ENCODE measurements around the gene PPARG.

Gene PPARG

DNA sequence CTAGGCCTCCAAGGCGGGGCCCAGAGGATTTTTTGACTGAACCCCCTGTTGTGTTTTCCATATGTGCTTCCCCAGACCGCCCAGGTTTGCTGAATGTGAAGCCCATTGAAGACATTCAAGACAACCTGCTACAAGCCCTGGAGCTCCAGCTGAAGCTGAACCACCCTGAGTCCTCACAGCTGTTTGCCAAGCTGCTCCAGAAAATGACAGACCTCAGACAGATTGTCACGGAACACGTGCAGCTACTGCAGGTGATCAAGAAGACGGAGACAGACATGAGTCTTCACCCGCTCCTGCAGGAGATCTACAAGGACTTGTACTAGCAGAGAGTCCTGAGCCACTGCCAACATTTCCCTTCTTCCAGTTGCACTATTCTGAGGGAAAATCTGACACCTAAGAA lies 145.0 kb downstream of the PPARG start:
- no peaks in the 10 kb centered on the region for H3K27me3 ChIP-seq (ENCODE audit: control insufficient read depth in 1 of 2, insufficient read depth in 1 of 2, low read length in 2 of 2)
- no peak overlapping the region for H3K4me3 ChIP-seq (ENCODE audit: insufficient read depth in 1 of 2, low read depth in 1 of 2, low read length in 2 of 2)
- no peak overlapping the region for H3K9ac ChIP-seq (ENCODE audit: low read length)
- H3K27ac ChIP-seq (ENCODE audit: low read length, poor library complexity, severe bottlenecking): no peak overlapping the region
- H3K9me3 ChIP-seq (ENCODE audit: control insufficient read depth, low read length): no peaks in the 10 kb centered on the region
- H2BK12ac ChIP-seq (ENCODE audit: low read length in 2 of 2): no peak overlapping the region
- H3K23ac ChIP-seq (ENCODE audit: low read length in 2 of 2): no peak overlapping the region
- no peak overlapping the region for H3K14ac ChIP-seq (ENCODE audit: low read length in 2 of 2)
- no peak overlapping the region for H2AK5ac ChIP-seq (ENCODE audit: low read length, severe bottlenecking)
- no peak overlapping the region for H2BK120ac ChIP-seq (ENCODE audit: low read depth, low read length)
- H3K4me1 ChIP-seq (ENCODE audit: control insufficient read depth, insufficient read depth, low read depth, low read length): peaks cover 2% of the 10 kb centered on the region
- H3K4ac ChIP-seq (ENCODE audit: low read depth in 1 of 2, low read length in 2 of 2): no peak overlapping the region
- no peak overlapping the region for H4K91ac ChIP-seq (ENCODE audit: low read length)
- no peaks in the 10 kb centered on the region for H3K79me1 ChIP-seq (replicated peaks; ENCODE audit: low read length, poor library complexity, severe bottlenecking)
- H2BK5ac ChIP-seq (ENCODE audit: low read depth, low read length, poor library complexity, severe bottlenecking): no peak overlapping the region
- H4K8ac ChIP-seq (ENCODE audit: low read length): no peak overlapping the region
- no peak overlapping the region for H2BK15ac ChIP-seq (ENCODE audit: low read depth, poor library complexity, severe bottlenecking)
- no peak overlapping the region for H3K18ac ChIP-seq (ENCODE audit: low read depth in 1 of 2, low read length in 2 of 2)
- 87% methylated on average over 6 of the region's 6 CpGs for WGBS
- no peak for DNase-seq
- no peak overlapping the region for H2AFZ ChIP-seq (ENCODE audit: low read depth, low read length)
- peaks cover 3 to 33% of the 10 kb centered on the region in 2 experiments for H3K36me3 ChIP-seq (ENCODE audit: control insufficient read depth in 1 of 2, insufficient read depth in 2 of 2, low read depth in 1 of 2, low read length in 2 of 2)
- H3K4me2 ChIP-seq (ENCODE audit: low read length, poor library complexity, severe bottlenecking): no peak overlapping the region

DNA sequence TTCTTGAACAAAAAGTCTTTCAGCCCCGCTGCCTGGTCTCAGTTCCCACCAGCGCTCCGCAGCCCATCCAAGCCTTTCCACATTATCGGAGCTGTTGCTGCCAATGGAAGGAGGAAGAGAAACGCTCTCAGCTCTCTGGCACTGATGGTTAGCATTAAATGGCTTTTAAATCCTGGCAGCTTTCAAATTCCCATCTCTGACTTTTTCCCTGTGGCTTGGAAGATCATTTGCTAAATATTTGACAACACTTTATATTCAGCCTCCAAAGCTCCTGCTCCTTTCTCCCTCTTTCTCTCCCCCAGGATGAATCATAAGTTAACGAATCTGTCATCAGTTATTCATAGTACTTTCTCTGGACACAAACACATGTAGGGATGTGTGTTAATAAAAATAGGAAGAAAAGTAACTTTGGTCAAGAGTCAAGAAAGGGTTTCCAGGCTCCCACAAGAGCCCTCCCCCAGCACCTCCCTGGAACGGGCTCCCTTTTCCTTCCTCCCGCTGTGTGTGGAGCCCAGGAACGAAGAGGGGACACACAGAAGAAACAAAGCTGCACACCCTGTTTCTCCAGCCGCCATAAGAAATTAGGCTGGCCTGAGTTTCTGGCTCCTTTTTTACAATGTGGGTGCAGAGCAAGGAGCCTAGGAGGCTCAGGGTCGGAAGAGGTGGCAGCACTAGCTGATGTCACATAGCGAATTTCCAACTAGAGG lies 147.8 kb downstream of the PPARG start:
- no peak overlapping the region for H3K4me2 ChIP-seq (ENCODE audit: low read length, poor library complexity, severe bottlenecking)
- H2BK5ac ChIP-seq (ENCODE audit: low read depth, low read length, poor library complexity, severe bottlenecking): no peak overlapping the region
- H3K4me1 ChIP-seq (ENCODE audit: control insufficient read depth, insufficient read depth, low read depth, low read length): peaks cover 15% of the 10 kb centered on the region
- peak overlapping the region; percentile 37 for H2BK15ac ChIP-seq (ENCODE audit: low read depth, poor library complexity, severe bottlenecking)
- H3K23ac ChIP-seq (ENCODE audit: low read length in 2 of 2): no peak overlapping the region
- H4K8ac ChIP-seq (ENCODE audit: low read length): no peak overlapping the region
- H3K18ac ChIP-seq (ENCODE audit: low read depth in 1 of 2, low read length in 2 of 2): no peak overlapping the region
- H3K9me3 ChIP-seq (ENCODE audit: control insufficient read depth, low read length): no peaks in the 10 kb centered on the region
- H3K36me3 ChIP-seq (ENCODE audit: control insufficient read depth in 1 of 2, insufficient read depth in 2 of 2, low read depth in 1 of 2, low read length in 2 of 2): peaks cover 0 to 21% of the 10 kb centered on the region in 2 experiments
- no peak overlapping the region for H3K4ac ChIP-seq (ENCODE audit: low read depth in 1 of 2, low read length in 2 of 2)
- H2AK5ac ChIP-seq (ENCODE audit: low read length, severe bottlenecking): peak overlapping the region; percentile 41
- H2BK12ac ChIP-seq (ENCODE audit: low read length in 2 of 2): no peak overlapping the region
- H3K27ac ChIP-seq (ENCODE audit: low read length, poor library complexity, severe bottlenecking): peak overlapping the region; percentile 18
- peak overlapping the region in 1 of 2 experiments; percentile 62 for H3K4me3 ChIP-seq (ENCODE audit: insufficient read depth in 1 of 2, low read depth in 1 of 2, low read length in 2 of 2)
- no peak overlapping the region for H4K91ac ChIP-seq (ENCODE audit: low read length)
- no peak for DNase-seq
- peak overlapping the region; percentile 79 for H3K9ac ChIP-seq (ENCODE audit: low read length)
- H3K79me1 ChIP-seq (replicated peaks; ENCODE audit: low read length, poor library complexity, severe bottlenecking): no peaks in the 10 kb centered on the region
- H3K27me3 ChIP-seq (ENCODE audit: control insufficient read depth in 1 of 2, insufficient read depth in 1 of 2, low read length in 2 of 2): no peaks in the 10 kb centered on the region
- no peak overlapping the region for H2BK120ac ChIP-seq (ENCODE audit: low read depth, low read length)
- no peak overlapping the region for H3K14ac ChIP-seq (ENCODE audit: low read length in 2 of 2)
- no peak overlapping the region for H2AFZ ChIP-seq (ENCODE audit: low read depth, low read length)
- WGBS: 93% methylated on average over 11 of the region's 12 CpGs

DNA sequence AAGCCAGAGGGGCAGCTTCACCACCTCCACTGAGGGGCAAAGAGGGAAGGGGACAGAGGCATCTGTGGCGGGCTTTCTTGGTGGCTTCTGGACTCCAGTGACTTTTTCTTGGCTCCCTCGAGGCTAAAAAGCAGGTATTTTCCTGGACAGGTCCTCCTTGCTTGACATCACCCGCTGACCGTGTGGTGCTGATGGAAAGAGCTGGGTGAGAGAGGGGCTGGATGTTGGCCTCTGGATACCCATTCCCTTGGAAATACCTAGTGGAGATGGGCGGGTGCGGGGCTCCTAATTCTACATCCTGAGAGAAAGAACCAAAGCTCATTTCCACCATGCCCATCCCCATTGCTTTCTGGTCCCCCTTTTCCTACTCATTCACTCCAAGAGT lies 148.3 kb downstream of the PPARG start:
- WGBS: 91% methylated on average over 5 of the region's 6 CpGs
- no peak overlapping the region for H3K4ac ChIP-seq (ENCODE audit: low read depth in 1 of 2, low read length in 2 of 2)
- H3K4me1 ChIP-seq (ENCODE audit: control insufficient read depth, insufficient read depth, low read depth, low read length): peaks cover 15% of the 10 kb centered on the region
- no peak overlapping the region for H4K8ac ChIP-seq (ENCODE audit: low read length)
- H3K18ac ChIP-seq (ENCODE audit: low read depth in 1 of 2, low read length in 2 of 2): no peak overlapping the region
- no peak overlapping the region for H3K4me2 ChIP-seq (ENCODE audit: low read length, poor library complexity, severe bottlenecking)
- H2BK15ac ChIP-seq (ENCODE audit: low read depth, poor library complexity, severe bottlenecking): no peak overlapping the region
- no peaks in the 10 kb centered on the region for H3K79me1 ChIP-seq (replicated peaks; ENCODE audit: low read length, poor library complexity, severe bottlenecking)
- H3K14ac ChIP-seq (ENCODE audit: low read length in 2 of 2): no peak overlapping the region
- H3K27ac ChIP-seq (ENCODE audit: low read length, poor library complexity, severe bottlenecking): no peak overlapping the region
- H3K9ac ChIP-seq (ENCODE audit: low read length): peak overlapping the region; percentile 79
- no peak for DNase-seq
- no peak overlapping the region for H2BK5ac ChIP-seq (ENCODE audit: low read depth, low read length, poor library complexity, severe bottlenecking)
- H3K23ac ChIP-seq (ENCODE audit: low read length in 2 of 2): no peak overlapping the region
- H2BK120ac ChIP-seq (ENCODE audit: low read depth, low read length): no peak overlapping the region
- H2BK12ac ChIP-seq (ENCODE audit: low read length in 2 of 2): no peak overlapping the region
- H3K9me3 ChIP-seq (ENCODE audit: control insufficient read depth, low read length): no peaks in the 10 kb centered on the region
- H3K36me3 ChIP-seq (ENCODE audit: control insufficient read depth in 1 of 2, insufficient read depth in 2 of 2, low read depth in 1 of 2, low read length in 2 of 2): peaks cover 0 to 21% of the 10 kb centered on the region in 2 experiments
- no peak overlapping the region for H2AK5ac ChIP-seq (ENCODE audit: low read length, severe bottlenecking)
- peak overlapping the region in 1 of 2 experiments; percentile 62 for H3K4me3 ChIP-seq (ENCODE audit: insufficient read depth in 1 of 2, low read depth in 1 of 2, low read length in 2 of 2)
- no peaks in the 10 kb centered on the region for H3K27me3 ChIP-seq (ENCODE audit: control insufficient read depth in 1 of 2, insufficient read depth in 1 of 2, low read length in 2 of 2)
- H2AFZ ChIP-seq (ENCODE audit: low read depth, low read length): no peak overlapping the region
- H4K91ac ChIP-seq (ENCODE audit: low read length): no peak overlapping the region

DNA sequence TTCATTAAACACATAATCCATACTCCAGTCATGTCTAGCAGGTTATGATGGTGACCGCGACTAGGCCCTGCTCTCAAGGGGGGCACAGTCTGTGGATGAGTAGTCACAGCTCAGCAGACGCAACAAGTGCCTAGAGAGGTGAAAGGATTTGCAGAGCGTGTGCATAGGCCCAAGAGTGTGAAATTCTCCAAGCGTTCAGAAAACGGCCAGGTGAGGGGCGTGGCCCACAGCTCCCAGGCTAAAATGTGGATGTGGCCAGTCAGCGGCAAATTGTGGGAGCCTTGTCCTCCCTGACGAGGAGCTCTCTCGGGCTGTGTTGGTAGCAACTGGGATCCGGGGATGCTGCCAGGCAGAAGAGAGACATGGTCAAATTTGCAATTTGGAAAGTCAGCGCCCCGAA lies 149.0 kb downstream of the PPARG start:
- no peak overlapping the region for H2BK12ac ChIP-seq (ENCODE audit: low read length in 2 of 2)
- no peaks in the 10 kb centered on the region for H3K9me3 ChIP-seq (ENCODE audit: control insufficient read depth, low read length)
- 87% methylated on average over 13 of the region's 13 CpGs for WGBS
- no peak overlapping the region for H3K4ac ChIP-seq (ENCODE audit: low read depth in 1 of 2, low read length in 2 of 2)
- H3K36me3 ChIP-seq (ENCODE audit: control insufficient read depth in 1 of 2, insufficient read depth in 2 of 2, low read depth in 1 of 2, low read length in 2 of 2): peaks cover 0 to 21% of the 10 kb centered on the region in 2 experiments
- no peaks in the 10 kb centered on the region for H3K79me1 ChIP-seq (replicated peaks; ENCODE audit: low read length, poor library complexity, severe bottlenecking)
- H2BK5ac ChIP-seq (ENCODE audit: low read depth, low read length, poor library complexity, severe bottlenecking): no peak overlapping the region
- H2AK5ac ChIP-seq (ENCODE audit: low read length, severe bottlenecking): no peak overlapping the region
- no peak overlapping the region for H3K23ac ChIP-seq (ENCODE audit: low read length in 2 of 2)
- peaks cover 15% of the 10 kb centered on the region for H3K4me1 ChIP-seq (ENCODE audit: control insufficient read depth, insufficient read depth, low read depth, low read length)
- no peak for DNase-seq
- no peak overlapping the region for H3K27ac ChIP-seq (ENCODE audit: low read length, poor library complexity, severe bottlenecking)
- H3K27me3 ChIP-seq (ENCODE audit: control insufficient read depth in 1 of 2, insufficient read depth in 1 of 2, low read length in 2 of 2): no peaks in the 10 kb centered on the region
- no peak overlapping the region for H3K9ac ChIP-seq (ENCODE audit: low read length)
- no peak overlapping the region for H3K14ac ChIP-seq (ENCODE audit: low read length in 2 of 2)
- no peak overlapping the region for H3K4me2 ChIP-seq (ENCODE audit: low read length, poor library complexity, severe bottlenecking)
- no peak overlapping the region for H4K91ac ChIP-seq (ENCODE audit: low read length)
- H3K18ac ChIP-seq (ENCODE audit: low read depth in 1 of 2, low read length in 2 of 2): no peak overlapping the region
- H2BK15ac ChIP-seq (ENCODE audit: low read depth, poor library complexity, severe bottlenecking): no peak overlapping the region
- no peak overlapping the region for H3K4me3 ChIP-seq (ENCODE audit: insufficient read depth in 1 of 2, low read depth in 1 of 2, low read length in 2 of 2)
- H2AFZ ChIP-seq (ENCODE audit: low read depth, low read length): no peak overlapping the region
- no peak overlapping the region for H4K8ac ChIP-seq (ENCODE audit: low read length)
- no peak overlapping the region for H2BK120ac ChIP-seq (ENCODE audit: low read depth, low read length)

All from mesenchymal stem cell (in vitro differentiated cells and primary cell).